Measurements from ENCODE around the gene C12orf54.
"Not testable (repeated sequence)": the region's sequence is repeated elsewhere in the genome, so short reads cannot be mapped to it uniquely, and the experiment has no call there.

The C12orf54 gene

DNA sequence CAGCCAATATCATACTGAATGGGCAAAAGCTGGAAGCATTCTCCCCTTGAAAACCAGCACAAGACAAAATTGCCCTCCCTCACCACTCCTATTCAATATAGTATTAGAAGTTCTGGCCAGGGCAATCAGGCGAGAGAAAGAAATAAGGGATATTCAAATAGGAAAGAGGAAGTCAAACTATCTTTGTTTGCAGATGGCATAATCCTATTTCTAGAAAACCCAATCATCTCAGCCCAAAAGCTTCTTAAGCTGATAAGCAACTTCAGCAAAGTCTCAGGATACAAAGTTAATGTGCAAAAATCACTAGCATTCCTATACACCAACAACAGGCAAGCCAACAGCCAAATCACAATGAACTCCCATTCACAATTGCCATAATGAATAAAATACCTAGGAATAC lies 30.9 kb upstream of the C12orf54 start:
- H3K4me2 ChIP-seq (ENCODE audit: low read depth, low read length): no peak overlapping the region
- H3K27ac ChIP-seq (ENCODE audit: low read length): no peak overlapping the region
- H3K27me3 ChIP-seq (replicated peaks; ENCODE audit: insufficient read depth, low read length): no peaks in the 10 kb centered on the region
- H3F3A ChIP-seq (ENCODE audit: insufficient read depth, low read length): no peaks in the 10 kb centered on the region
- H3K9me2 ChIP-seq (replicated peaks; ENCODE audit: insufficient read depth, low read length): no peaks in the 10 kb centered on the region
- no peaks in the 10 kb centered on the region for H3K9me3 ChIP-seq (replicated peaks; ENCODE audit: insufficient read depth, low read length)
- no peaks in the 10 kb centered on the region for H3K79me2 ChIP-seq (ENCODE audit: low read length)
- H4K20me1 ChIP-seq (ENCODE audit: insufficient read depth, low read length): no peaks in the 10 kb centered on the region
- H3K4me1 ChIP-seq (ENCODE audit: low read length): no peaks in the 10 kb centered on the region
- TF ChIP-seq EZH2phosphoT487 (IDR thresholded peaks at IDR 0.05; ENCODE audit: low read length) (no peak), EZH2 (optimal IDR thresholded peaks at IDR 0.05; ENCODE audit: low read depth, low read length) (no peak)
- TF ChIP-seq, protein P1, sequence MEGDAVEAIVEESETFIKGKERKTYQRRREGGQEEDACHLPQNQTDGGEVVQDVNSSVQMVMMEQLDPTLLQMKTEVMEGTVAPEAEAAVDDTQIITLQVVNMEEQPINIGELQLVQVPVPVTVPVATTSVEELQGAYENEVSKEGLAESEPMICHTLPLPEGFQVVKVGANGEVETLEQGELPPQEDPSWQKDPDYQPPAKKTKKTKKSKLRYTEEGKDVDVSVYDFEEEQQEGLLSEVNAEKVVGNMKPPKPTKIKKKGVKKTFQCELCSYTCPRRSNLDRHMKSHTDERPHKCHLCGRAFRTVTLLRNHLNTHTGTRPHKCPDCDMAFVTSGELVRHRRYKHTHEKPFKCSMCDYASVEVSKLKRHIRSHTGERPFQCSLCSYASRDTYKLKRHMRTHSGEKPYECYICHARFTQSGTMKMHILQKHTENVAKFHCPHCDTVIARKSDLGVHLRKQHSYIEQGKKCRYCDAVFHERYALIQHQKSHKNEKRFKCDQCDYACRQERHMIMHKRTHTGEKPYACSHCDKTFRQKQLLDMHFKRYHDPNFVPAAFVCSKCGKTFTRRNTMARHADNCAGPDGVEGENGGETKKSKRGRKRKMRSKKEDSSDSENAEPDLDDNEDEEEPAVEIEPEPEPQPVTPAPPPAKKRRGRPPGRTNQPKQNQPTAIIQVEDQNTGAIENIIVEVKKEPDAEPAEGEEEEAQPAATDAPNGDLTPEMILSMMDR (IDR thresholded peaks at IDR 0.05; ENCODE audit: low read length): no peak
- H3K9ac ChIP-seq (ENCODE audit: low read length): no peak overlapping the region
- no peak for DNase-seq
- H3K4me3 ChIP-seq (ENCODE audit: low read length): no peak overlapping the region
- no peaks in the 10 kb centered on the region for H3K36me3 ChIP-seq (replicated peaks; ENCODE audit: insufficient read depth, low read length)
- H2AFZ ChIP-seq (ENCODE audit: low read length): no peak overlapping the region

DNA sequence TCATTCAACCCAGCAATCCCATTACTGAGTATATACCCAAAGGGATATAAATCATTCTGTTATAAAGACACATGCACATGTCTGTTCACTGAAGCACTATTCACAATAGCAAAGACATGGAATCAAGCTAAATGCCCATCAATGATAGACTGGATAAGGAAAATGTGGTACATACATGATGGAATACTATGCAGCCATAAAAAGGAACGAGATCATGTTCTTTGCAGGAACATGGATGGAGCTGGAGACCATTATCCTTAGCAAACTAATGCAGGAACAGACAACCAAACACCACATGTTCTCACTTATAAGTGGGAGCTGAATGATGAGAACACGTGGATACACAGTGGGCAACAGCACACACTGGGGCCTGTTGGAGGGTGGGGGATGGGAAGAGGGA lies 29.3 kb upstream of the C12orf54 start:
- not testable (repeated sequence) for H3K9ac ChIP-seq (ENCODE audit: low read length); H3K4me3 ChIP-seq (ENCODE audit: low read length); H3K4me1 ChIP-seq (ENCODE audit: low read length); H3K9me3 ChIP-seq (replicated peaks; ENCODE audit: insufficient read depth, low read length); H3K79me2 ChIP-seq (ENCODE audit: low read length); H3K27me3 ChIP-seq (replicated peaks; ENCODE audit: insufficient read depth, low read length); H3K27ac ChIP-seq (ENCODE audit: low read length); H3F3A ChIP-seq (ENCODE audit: insufficient read depth, low read length); H3K36me3 ChIP-seq (replicated peaks; ENCODE audit: insufficient read depth, low read length); H3K4me2 ChIP-seq (ENCODE audit: low read depth, low read length); H3K9me2 ChIP-seq (replicated peaks; ENCODE audit: insufficient read depth, low read length); H4K20me1 ChIP-seq (ENCODE audit: insufficient read depth, low read length); H2AFZ ChIP-seq (ENCODE audit: low read length); DNase-seq

DNA sequence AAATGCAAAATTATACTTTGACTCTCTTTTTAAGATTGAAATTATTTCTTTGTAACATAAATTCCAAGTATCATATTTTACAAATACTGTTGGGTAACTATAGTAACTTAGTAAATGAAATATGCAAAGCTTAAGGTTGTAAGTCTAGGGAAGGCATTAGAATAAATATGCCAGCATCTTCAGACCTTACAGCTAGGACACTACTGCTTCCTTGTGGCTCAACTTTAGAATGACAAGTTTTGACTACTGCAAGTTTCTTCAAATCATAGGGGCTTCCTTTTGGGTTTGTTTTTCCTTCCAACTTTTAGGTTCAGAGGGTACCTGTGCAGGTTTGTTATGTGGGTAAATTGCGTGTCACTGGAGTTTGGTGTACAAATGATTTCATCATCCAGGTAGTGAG lies 27.6 kb upstream of the C12orf54 start:
- no peaks in the 10 kb centered on the region for H3F3A ChIP-seq (ENCODE audit: insufficient read depth, low read length)
- no peaks in the 10 kb centered on the region for H3K9me2 ChIP-seq (replicated peaks; ENCODE audit: insufficient read depth, low read length)
- DNase-seq: peak; percentile 24
- H3K27me3 ChIP-seq (replicated peaks; ENCODE audit: insufficient read depth, low read length): no peaks in the 10 kb centered on the region
- no peaks in the 10 kb centered on the region for H3K4me1 ChIP-seq (ENCODE audit: low read length)
- H3K4me3 ChIP-seq (ENCODE audit: low read length): no peak overlapping the region
- H3K27ac ChIP-seq (ENCODE audit: low read length): no peak overlapping the region
- no peak overlapping the region for H3K4me2 ChIP-seq (ENCODE audit: low read depth, low read length)
- no peaks in the 10 kb centered on the region for H3K36me3 ChIP-seq (replicated peaks; ENCODE audit: insufficient read depth, low read length)
- TF ChIP-seq, protein P1 (IDR thresholded peaks at IDR 0.05; ENCODE audit: low read length): peak; percentile 43
- no peak for TF ChIP-seq EZH2 (optimal IDR thresholded peaks at IDR 0.05; ENCODE audit: low read depth, low read length)
- no peak for TF ChIP-seq EZH2phosphoT487 (IDR thresholded peaks at IDR 0.05; ENCODE audit: low read length)
- no peak overlapping the region for H2AFZ ChIP-seq (ENCODE audit: low read length)
- H4K20me1 ChIP-seq (ENCODE audit: insufficient read depth, low read length): no peaks in the 10 kb centered on the region
- H3K79me2 ChIP-seq (ENCODE audit: low read length): no peaks in the 10 kb centered on the region
- no peaks in the 10 kb centered on the region for H3K9me3 ChIP-seq (replicated peaks; ENCODE audit: insufficient read depth, low read length)
- no peak overlapping the region for H3K9ac ChIP-seq (ENCODE audit: low read length)

DNA sequence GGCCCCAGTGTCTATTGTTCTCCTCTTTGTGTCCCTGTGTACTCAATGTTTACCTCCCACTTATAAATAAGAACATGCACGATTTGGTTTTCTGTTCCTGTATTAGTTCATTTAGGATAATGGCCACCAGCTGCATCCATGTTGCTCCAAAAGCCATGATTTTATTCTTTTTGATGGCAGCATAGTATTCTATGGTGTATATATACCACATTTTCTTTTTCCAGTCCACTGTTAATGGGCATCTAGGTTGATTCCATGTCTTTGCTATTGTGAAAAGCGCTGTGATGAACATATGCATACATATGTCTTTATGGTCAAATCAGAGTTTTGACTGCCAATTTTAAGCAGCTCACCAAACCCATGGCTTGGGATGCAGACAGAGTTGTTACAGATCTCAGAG lies 27.2 kb upstream of the C12orf54 start:
- Histone ChIP-seq H3F3A (ENCODE audit: insufficient read depth, low read length) (no peaks in the 10 kb centered on the region), H3K27me3 (replicated peaks; ENCODE audit: insufficient read depth, low read length) (no peaks in the 10 kb centered on the region), H3K4me2 (ENCODE audit: low read depth, low read length) (no peak overlapping the region), H3K9me2 (replicated peaks; ENCODE audit: insufficient read depth, low read length) (no peaks in the 10 kb centered on the region), H4K20me1 (ENCODE audit: insufficient read depth, low read length) (no peaks in the 10 kb centered on the region), H3K79me2 (ENCODE audit: low read length) (no peaks in the 10 kb centered on the region), H3K9ac (ENCODE audit: low read length) (no peak overlapping the region), H3K9me3 (replicated peaks; ENCODE audit: insufficient read depth, low read length) (no peaks in the 10 kb centered on the region), H3K4me1 (ENCODE audit: low read length) (no peaks in the 10 kb centered on the region), H3K36me3 (replicated peaks; ENCODE audit: insufficient read depth, low read length) (no peaks in the 10 kb centered on the region), H3K4me3 (ENCODE audit: low read length) (no peak overlapping the region), H2AFZ (ENCODE audit: low read length) (no peak overlapping the region), H3K27ac (ENCODE audit: low read length) (no peak overlapping the region)
- no peak for TF ChIP-seq EZH2 (optimal IDR thresholded peaks at IDR 0.05; ENCODE audit: low read depth, low read length)
- TF ChIP-seq EZH2phosphoT487 (IDR thresholded peaks at IDR 0.05; ENCODE audit: low read length): no peak
- TF ChIP-seq, protein P1 (IDR thresholded peaks at IDR 0.05; ENCODE audit: low read length): no peak
- DNase-seq: no peak
